SU-DHL-6 (cell line): ENCODE data around the gene DOCK9.

Source experiments
- H2AFZ ChIP-seq: fragments of 200-600 bp; sonication (generic); 2 replicates; pipeline ENCODE4 v1.6.1; 2014; ENCODE audit warnings: low read depth, mild to moderate bottlenecking, moderate library complexity, mixed read lengths, antibody characterized with exemption, low read length; ENCODE audit not compliant: severe bottlenecking
- H3F3A ChIP-seq: fragments of 200-600 bp; shearing (Covaris generic); 2 replicates; pipeline ENCODE4 v1.6.0; 2016; ENCODE audit warnings: antibody characterized with exemption, mild to moderate bottlenecking; ENCODE audit not compliant: insufficient read depth
- H3K27ac ChIP-seq: fragments of 200-600 bp; sonication (generic); 2 replicates; pipeline ENCODE4 v1.5.1; 2016; ENCODE audit warnings: low read depth, mild to moderate bottlenecking, low read length, moderate library complexity, mixed read lengths
- H3K27me3 ChIP-seq: fragments of 200-600 bp; sonication (generic), shearing (Covaris generic); 2 replicates; pipeline ENCODE4 v1.6.0; 2014; ENCODE audit warnings: mild to moderate bottlenecking, low read length
- H3K36me3 ChIP-seq: fragments of 200-600 bp; sonication (generic); 2 replicates; pipeline ENCODE4 v1.6.1; 2014; ENCODE audit warnings: mild to moderate bottlenecking, low read length, mixed read lengths
- H3K4me2 ChIP-seq: fragments of 300-600, 200-600 bp; shearing (Covaris generic), sonication (generic); 2 replicates; pipeline ENCODE4 v1.6.0; 2014; ENCODE audit warnings: low read length, low read depth, mild to moderate bottlenecking; ENCODE audit not compliant: poor library complexity, severe bottlenecking
- H3K4me3 ChIP-seq: fragments of 200-600 bp; sonication (generic); 2 replicates; pipeline ENCODE4 v1.5.1; 2014; ENCODE audit warnings: antibody characterized with exemption, low read length, mild to moderate bottlenecking, mixed read lengths; ENCODE audit not compliant: insufficient read depth, poor library complexity, severe bottlenecking
- H3K79me2 ChIP-seq: fragments of 200-600 bp; sonication (generic); 2 replicates; pipeline ENCODE4 v1.6.1; 2014; ENCODE audit warnings: mild to moderate bottlenecking, low read length, moderate library complexity; ENCODE audit not compliant: insufficient read depth
- H3K9ac ChIP-seq: fragments of 200-600 bp; sonication (generic); 2 replicates; pipeline ENCODE4 v1.7.0; 2014; ENCODE audit warnings: mild to moderate bottlenecking, low read length
- H3K9me2 ChIP-seq: fragments of 200-600 bp; sonication (generic); replicated peaks from 2 replicates; pipeline ENCODE4 v1.6.1; 2014; ENCODE audit warnings: low read length; ENCODE audit not compliant: insufficient read depth
- H3K9me3 ChIP-seq: fragments of 200-600 bp; sonication (generic); 2 replicates; pipeline ENCODE4 v1.6.1; 2014; ENCODE audit warnings: low read length, mixed read lengths; ENCODE audit not compliant: insufficient read depth
- H4K20me1 ChIP-seq: fragments of 200-600 bp; sonication (generic); 2 replicates; pipeline ENCODE4 v1.6.1; 2014; ENCODE audit warnings: low read depth, mild to moderate bottlenecking, antibody characterized with exemption, low read length, moderate library complexity, mixed read lengths
- CTCF ChIP-seq: fragments of 200-600 bp; sonication (generic); IDR thresholded peaks from one replicate; pipeline ENCODE4 v1.5.1; 2017; ENCODE audit warnings: antibody characterized with exemption, mild to moderate bottlenecking, low read length, moderate library complexity; ENCODE audit not compliant: insufficient read depth, poor library complexity, severe bottlenecking
- EZH2phosphoT487 ChIP-seq: fragments of 200-600 bp; sonication (generic), shearing (Covaris generic); conservative IDR thresholded peaks from 2 replicates; pipeline ENCODE4 v1.6.1; 2018; ENCODE audit warnings: mild to moderate bottlenecking, antibody characterized with exemption, low read length, moderate library complexity, mixed read lengths

Gene DOCK9

GRCh38 chr13:98776644-98777043 is 201.2 kb downstream of the DOCK9 start:
- no peaks in the 10 kb centered on the region for H3F3A ChIP-seq

GRCh38 chr13:98775844-98776598 is 201.8 kb downstream of the DOCK9 start:
- no peak overlapping the region for H2AFZ ChIP-seq
- no peak overlapping the region for H3K27ac ChIP-seq
- H3K9me3 ChIP-seq = no peaks in the 10 kb centered on the region
- H3K79me2 ChIP-seq = no peaks in the 10 kb centered on the region
- H3K36me3 ChIP-seq = no peaks in the 10 kb centered on the region
- H3K9me2 ChIP-seq = no peaks in the 10 kb centered on the region
- no peak overlapping the region for H3K9ac ChIP-seq
- no peak overlapping the region for H3K4me3 ChIP-seq
- no peaks in the 10 kb centered on the region for H4K20me1 ChIP-seq
- no peaks in the 10 kb centered on the region for H3K27me3 ChIP-seq
- no peak overlapping the region for H3K4me2 ChIP-seq
- H3F3A ChIP-seq = no peaks in the 10 kb centered on the region
- TF ChIP-seq CTCF (no peak), EZH2phosphoT487 (no peak)

More at GRCh38 chr13:98776644-98777043, 201.2 kb downstream of the DOCK9 start:
- H3K36me3 ChIP-seq = no peaks in the 10 kb centered on the region
- H3K9me2 ChIP-seq = no peaks in the 10 kb centered on the region
- H4K20me1 ChIP-seq = no peaks in the 10 kb centered on the region
- no peaks in the 10 kb centered on the region for H3K9me3 ChIP-seq
- H3K79me2 ChIP-seq = no peaks in the 10 kb centered on the region
- H2AFZ ChIP-seq = no peak overlapping the region
- H3K4me2 ChIP-seq = no peak overlapping the region
- TF ChIP-seq CTCF (no peak), EZH2phosphoT487 (no peak)
- no peak overlapping the region for H3K4me3 ChIP-seq
- no peak overlapping the region for H3K27ac ChIP-seq
- H3K9ac ChIP-seq = no peak overlapping the region
- H3K27me3 ChIP-seq = no peaks in the 10 kb centered on the region

GRCh38 chr13:98775386-98775785 is 202.5 kb downstream of the DOCK9 start:
- H3K4me2 ChIP-seq = no peak overlapping the region
- no peaks in the 10 kb centered on the region for H3K27me3 ChIP-seq
- H3K36me3 ChIP-seq = no peaks in the 10 kb centered on the region
- no peaks in the 10 kb centered on the region for H4K20me1 ChIP-seq
- H3K9me3 ChIP-seq = no peaks in the 10 kb centered on the region
- no peak overlapping the region for H3K9ac ChIP-seq
- no peak overlapping the region for H3K27ac ChIP-seq
- H2AFZ ChIP-seq = no peak overlapping the region
- no peaks in the 10 kb centered on the region for H3K79me2 ChIP-seq
- H3F3A ChIP-seq = no peaks in the 10 kb centered on the region
- no peaks in the 10 kb centered on the region for H3K9me2 ChIP-seq
- no peak for TF ChIP-seq EZH2phosphoT487
- TF ChIP-seq CTCF = no peak
- H3K4me3 ChIP-seq = no peak overlapping the region
